ENCODE results near the gene DIPK1B.

Gene DIPK1B

DNA sequence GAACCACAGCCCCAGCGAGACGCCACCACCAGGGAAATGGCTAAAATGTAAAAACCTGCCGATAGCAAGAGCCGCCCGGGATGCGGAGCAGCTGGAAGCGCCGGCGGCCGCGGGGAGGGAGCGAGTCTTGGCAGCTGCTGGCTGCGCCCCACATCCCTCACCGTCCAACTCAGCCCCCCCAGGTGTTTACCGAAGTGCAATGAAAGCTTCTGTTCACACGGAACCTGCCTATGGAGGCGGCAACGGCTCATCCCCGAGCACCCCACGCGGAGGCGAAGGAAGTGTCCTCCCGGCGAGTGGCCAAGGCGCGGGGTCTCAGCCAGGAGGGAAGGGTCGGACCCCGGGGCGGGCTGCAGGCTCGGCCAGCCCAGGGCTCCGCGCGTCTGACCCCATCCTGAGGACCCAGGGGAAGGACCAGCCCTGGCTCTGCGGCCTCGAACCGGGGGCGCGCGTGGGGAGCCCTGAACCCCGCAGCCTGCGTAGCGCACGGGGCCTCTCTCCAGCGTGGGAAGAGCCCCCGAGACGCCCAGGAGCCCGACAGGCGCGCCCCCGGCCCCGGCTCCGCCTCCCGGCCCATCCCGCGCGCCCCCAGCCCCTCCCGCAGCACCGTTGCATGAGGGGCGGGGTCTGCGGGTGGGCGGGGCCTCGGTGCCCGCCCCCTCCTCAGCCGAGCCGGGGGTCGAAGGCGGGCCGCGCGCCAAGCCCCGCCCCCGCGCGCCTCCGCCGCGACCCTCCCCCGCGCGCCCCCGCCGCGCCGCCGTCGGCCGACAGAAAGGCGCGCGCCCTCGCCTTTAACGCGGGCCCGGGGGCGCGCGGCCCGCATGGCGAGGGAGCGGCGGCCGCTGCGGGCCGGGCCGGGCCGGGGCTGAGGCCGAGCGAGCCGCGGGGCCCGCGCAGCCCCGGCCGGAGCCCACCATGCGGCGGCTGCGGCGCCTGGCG, at the start of gene DIPK1B:
DIPK1B (plus strand) TSS at position 822 of the 939 bp plus-strand sequence; CDS start at position 916, 94 bp downstream.
- Mint-ChIP-seq H3K36me3 (no peaks in the 10 kb centered on the region), H3K9me3 (no peaks in the 10 kb centered on the region), H3K4me3 (peak within 1 kb of the TSS; percentile 60), H3K4me1 (peaks cover 5% of the 10 kb centered on the region), H3K27ac (no peak within 1 kb of the TSS)
- ATAC-seq = no peak
- no peak for DNase-seq (ENCODE audit: low spot score in 2 of 2)

DNA sequence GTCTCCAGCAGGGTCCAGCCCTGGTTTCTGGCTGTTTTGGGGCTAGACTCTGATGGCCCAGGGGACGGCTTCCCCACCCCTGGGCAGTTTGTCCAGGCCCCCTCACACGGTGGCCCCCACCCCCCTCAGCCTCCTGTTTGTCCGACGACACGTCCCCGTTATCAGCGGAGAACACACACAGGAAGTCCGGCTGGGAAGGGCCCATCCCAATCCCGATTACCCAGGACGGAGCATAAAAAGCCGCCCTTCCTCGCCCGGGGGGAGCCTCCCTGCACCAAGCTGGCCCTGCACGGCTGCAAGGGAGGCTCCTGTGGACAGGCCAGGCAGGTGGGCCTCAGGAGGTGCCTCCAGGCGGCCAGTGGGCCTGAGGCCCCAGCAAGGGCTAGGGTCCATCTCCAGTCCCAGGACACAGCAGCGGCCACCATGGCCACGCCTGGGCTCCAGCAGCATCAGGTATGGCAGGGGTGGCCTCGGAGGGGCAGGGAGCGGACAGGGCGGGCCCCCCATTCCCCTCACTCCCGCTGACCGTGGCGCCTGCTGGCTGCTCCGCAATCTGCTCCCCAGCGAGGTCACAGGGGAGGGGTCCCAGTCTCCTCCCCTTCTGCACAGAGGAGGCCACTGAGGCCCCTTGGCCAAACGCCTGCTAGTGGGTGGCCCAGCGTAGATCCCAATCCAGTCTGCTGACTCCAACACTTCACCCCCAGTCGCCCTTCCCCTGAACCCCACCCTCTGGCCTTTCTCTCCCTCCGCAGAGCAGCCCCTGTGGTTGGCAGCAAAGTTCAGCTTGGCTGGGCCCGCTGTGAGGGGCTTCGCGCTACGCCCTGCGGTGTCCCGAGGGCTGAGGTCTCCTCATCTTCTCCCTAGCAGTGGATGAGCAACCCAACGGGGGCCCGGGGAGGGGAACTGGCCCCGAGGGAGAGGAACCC, 49.5 kb upstream of the DIPK1B start, which contains the start of gene EGFL7:
EGFL7 (plus strand) TSS at position 261 of the 926 bp plus-strand sequence. CDS start 5,367 bp downstream, outside the sequence.
- H3K4me1 Mint-ChIP-seq = peaks cover 7% of the 10 kb centered on the region

GRCh38 chr9:136664000-136664915, 48.1 kb upstream of the DIPK1B start:
- H3K9me3 Mint-ChIP-seq = no peaks in the 10 kb centered on the region
- no peak for ATAC-seq
- peak overlapping the region; percentile 73 for H3K4me3 Mint-ChIP-seq
- peaks cover 12% of the 10 kb centered on the region for H3K4me1 Mint-ChIP-seq
- no peak overlapping the region for H3K27ac Mint-ChIP-seq
- DNase-seq (ENCODE audit: low spot score in 2 of 2) = no peak
- peaks cover 7% of the 10 kb centered on the region for H3K36me3 Mint-ChIP-seq

More for the DNA sequence above, 49.5 kb upstream of the DIPK1B start, which contains the start of gene EGFL7:
- ATAC-seq (no peak), DNase-seq (ENCODE audit: low spot score in 2 of 2) (no peak)
- no peaks in the 10 kb centered on the region for H3K9me3 Mint-ChIP-seq
- no peak within 1 kb of the TSS for H3K27ac Mint-ChIP-seq
- no peaks in the 10 kb centered on the region for H3K36me3 Mint-ChIP-seq
- no peak within 1 kb of the TSS for H3K4me3 Mint-ChIP-seq

DNA sequence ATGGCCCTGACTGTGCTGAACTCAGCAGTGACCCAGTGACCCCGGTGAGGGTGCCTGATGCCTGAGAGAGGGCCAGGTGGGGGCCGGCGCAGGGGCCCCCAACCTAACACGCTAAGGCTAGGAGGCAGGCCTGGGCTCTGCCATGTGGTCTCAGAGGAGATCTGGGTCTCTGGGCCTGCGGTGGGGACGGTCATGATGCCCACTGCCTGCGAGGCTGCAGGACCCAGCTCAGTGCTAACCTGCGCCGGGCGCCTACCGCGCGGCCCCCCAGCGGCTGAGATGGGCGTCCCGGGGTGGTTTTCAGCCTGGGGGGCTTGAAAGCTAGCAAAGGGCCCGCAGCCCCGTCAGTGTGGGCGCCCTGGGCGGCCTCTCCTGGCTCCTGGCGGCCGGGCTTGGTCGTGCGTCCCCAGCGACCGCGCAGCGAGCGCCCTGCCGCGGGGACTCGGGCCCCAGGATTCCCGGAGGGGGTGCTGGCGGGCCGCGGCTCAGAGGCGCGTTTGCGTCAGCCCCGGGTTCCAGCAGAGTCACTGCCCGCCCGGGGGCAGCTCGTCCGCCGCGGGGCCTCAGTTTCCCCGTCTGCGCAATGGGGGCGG, 47.2 kb upstream of the DIPK1B start:
- Mint-ChIP-seq H3K4me3 (peak overlapping the region; percentile 73), H3K4me1 (peaks cover 12% of the 10 kb centered on the region), H3K27ac (peak overlapping the region; percentile 37), H3K36me3 (peaks cover 7% of the 10 kb centered on the region), H3K9me3 (no peaks in the 10 kb centered on the region)
- DNase-seq (ENCODE audit: low spot score in 2 of 2) (no peak), ATAC-seq (peak; percentile 23)

GRCh38 chr9:136665704-136666371, 46.5 kb upstream of the DIPK1B start:
- Mint-ChIP-seq H3K9me3 (no peaks in the 10 kb centered on the region), H3K4me3 (peak overlapping the region; percentile 73), H3K4me1 (peaks cover 12% of the 10 kb centered on the region), H3K36me3 (peaks cover 7% of the 10 kb centered on the region), H3K27ac (no peak overlapping the region)
- no peak for DNase-seq (ENCODE audit: low spot score in 2 of 2)
- ATAC-seq = peak; percentile 26

DNA sequence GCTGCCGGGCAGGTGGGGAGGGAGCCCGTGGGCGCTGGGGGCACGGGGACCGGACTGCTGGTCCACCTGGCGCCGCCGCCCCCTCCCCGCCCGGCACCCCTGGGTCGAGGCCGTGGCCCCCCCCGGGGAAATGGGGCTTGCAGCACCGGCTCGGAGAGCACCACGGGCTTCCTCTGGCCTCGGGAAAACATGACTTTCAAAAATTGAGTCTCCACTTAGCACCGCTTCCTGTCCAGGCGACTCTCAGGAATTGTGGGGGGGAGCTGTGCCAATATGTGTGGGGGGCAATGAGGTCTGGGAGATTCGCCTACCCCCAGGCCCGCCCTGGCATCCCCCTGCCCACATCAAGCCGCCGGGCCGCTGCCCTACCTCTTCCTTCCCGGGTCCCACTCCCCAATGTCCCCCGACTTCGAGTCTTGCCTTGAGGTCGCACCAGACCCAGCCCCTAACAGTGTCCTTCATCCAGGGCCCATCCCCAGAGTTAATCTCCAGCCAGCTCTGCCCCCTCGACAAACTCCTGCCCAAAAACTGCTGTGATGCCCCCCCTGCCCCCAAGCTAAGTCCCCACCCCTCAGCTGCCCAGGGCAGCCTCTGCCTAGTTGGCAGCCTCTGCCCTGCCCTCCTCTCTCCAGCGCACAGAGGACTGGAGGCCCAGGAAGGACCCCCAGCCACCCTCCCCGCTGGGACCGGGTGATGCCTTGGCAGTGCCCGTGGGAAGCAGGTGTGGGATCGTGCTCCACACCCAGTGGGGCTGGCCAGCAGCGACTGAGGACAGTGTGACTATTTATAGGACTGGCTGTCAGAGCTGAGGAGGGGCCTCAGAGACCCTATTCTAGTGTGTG, 45.8 kb upstream of the DIPK1B start:
- ATAC-seq (no peak), DNase-seq (ENCODE audit: low spot score in 2 of 2) (no peak)
- H3K9me3 Mint-ChIP-seq = no peaks in the 10 kb centered on the region
- no peak overlapping the region for H3K27ac Mint-ChIP-seq
- peak overlapping the region; percentile 53 for H3K4me3 Mint-ChIP-seq
- peaks cover 12% of the 10 kb centered on the region for H3K4me1 Mint-ChIP-seq
- H3K36me3 Mint-ChIP-seq = peaks cover 7% of the 10 kb centered on the region

DNA sequence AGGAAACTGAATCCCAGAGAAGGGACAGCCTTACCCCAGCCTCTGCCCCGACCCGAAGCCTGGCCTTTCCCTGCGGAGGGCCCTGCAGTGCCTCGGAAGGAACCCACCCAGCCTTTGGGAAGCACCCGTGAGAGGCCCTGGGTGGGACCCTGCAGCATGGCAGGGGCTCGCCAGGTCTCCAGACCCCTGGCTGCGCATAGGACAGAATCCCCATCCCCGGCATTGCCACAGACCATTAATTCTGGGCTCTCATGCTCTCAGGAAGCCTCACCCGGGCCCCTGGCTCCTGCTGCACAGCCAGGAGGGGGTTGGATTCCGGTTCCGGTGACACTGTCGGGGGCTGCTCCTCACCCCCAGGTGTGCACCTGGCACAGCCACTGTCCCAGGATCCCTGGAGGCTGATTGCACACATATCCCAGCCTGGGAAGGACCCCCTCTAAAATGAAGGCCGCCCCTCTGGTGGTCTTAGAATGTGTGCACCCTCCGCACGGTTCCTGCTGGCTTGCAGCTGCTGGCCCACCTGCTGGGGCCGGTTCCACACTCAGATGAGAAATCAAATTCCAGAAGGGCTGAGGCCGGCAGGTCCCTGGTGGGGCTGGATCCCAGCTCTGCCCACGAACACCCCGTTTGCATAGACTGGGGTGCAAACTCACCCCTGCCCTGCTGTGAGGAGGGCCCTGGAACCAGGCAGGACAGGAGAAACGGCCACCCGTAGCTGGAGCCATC, 45.0 kb upstream of the DIPK1B start:
- Mint-ChIP-seq H3K4me1 (peaks cover 12% of the 10 kb centered on the region), H3K4me3 (no peak overlapping the region), H3K36me3 (peaks cover 7% of the 10 kb centered on the region), H3K9me3 (no peaks in the 10 kb centered on the region), H3K27ac (no peak overlapping the region)
- DNase-seq (ENCODE audit: low spot score in 2 of 2) = no peak
- ATAC-seq = no peak

- Mint-ChIP-seq H3K27ac (no peak overlapping the region), H3K4me1 (peaks cover 12% of the 10 kb centered on the region), H3K4me3 (no peak overlapping the region), H3K36me3 (peaks cover 7% of the 10 kb centered on the region), H3K9me3 (no peaks in the 10 kb centered on the region)
- DNase-seq (ENCODE audit: low spot score in 2 of 2) (no peak), ATAC-seq (no peak)
Measured at GRCh38 chr9:136667940-136668760, 44.2 kb upstream of the DIPK1B start.

DNA sequence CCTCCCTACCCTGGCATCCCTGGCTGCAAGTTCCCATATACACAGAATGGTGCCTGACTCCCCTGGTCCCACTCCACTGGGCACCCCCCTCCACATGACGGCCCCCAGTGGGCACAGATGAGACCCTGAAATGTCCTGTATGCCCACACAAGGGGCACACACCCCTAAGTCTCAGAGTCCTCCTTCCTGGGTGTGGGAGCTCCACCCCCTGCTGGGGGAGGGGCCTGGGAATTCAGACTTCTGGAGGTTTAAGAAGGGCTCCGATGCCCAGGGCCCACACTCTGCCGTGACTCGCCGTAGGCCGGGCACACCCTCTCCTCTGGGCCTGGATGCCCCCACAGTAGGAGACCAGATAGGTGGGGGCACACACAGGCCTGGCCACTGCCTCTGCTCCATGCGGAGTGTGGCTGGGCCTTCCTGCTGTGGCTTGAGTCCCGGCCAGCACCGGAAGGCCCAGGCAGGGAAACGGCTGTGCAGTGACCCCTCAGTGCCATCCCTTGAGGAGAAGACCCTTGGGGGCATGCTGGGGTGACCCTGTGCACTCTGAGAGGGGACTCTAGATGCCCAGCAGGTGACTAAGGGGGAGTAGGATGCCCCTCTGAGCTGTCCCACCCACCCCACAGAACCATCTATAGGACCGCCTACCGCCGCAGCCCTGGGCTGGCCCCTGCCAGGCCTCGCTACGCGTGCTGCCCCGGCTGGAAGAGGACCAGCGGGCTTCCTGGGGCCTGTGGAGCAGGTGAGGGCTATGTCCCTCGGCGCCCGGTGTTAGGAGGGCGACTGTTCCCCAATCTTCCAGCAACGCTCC, 43.2 kb upstream of the DIPK1B start:
- DNase-seq (ENCODE audit: low spot score in 2 of 2) = no peak
- Mint-ChIP-seq H3K4me3 (no peak overlapping the region), H3K9me3 (no peaks in the 10 kb centered on the region), H3K27ac (no peak overlapping the region), H3K36me3 (peaks cover 11% of the 10 kb centered on the region), H3K4me1 (peaks cover 12% of the 10 kb centered on the region)
- ATAC-seq = no peak

DNA sequence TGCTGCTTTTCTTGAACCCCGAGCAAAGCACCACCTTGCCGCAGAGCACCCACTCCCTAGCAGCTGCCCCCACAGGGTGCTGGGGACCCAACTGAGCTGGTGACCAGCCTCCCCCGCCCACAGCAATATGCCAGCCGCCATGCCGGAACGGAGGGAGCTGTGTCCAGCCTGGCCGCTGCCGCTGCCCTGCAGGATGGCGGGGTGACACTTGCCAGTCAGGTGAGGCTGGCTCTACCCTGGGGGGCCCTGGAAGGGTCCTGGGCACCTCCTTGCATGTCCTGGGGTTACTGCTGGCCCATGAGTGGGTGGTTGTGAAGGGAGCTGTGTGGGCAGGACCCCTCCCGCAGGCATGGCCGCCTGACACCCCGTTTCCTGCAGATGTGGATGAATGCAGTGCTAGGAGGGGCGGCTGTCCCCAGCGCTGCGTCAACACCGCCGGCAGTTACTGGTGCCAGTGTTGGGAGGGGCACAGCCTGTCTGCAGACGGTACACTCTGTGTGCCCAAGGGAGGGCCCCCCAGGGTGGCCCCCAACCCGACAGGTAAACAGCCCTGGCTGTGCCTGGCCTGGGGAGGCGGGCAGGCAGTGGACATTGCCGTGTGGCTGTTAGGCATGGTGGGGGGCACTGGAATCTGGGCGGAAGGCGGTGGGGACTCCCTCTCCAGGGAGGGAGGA, 42.4 kb upstream of the DIPK1B start:
- ATAC-seq = no peak
- Mint-ChIP-seq H3K36me3 (peaks cover 16% of the 10 kb centered on the region), H3K9me3 (no peaks in the 10 kb centered on the region), H3K4me1 (peaks cover 10% of the 10 kb centered on the region), H3K27ac (no peak overlapping the region), H3K4me3 (no peak overlapping the region)
- DNase-seq (ENCODE audit: low spot score in 2 of 2) = no peak

Data from stimulated activated effector memory CD8-positive, alpha-beta T cell treated with anti-CD3 and anti-CD28 coated beads, Interleukin-12 subunit alpha, Interleukin-12 subunit beta, amount 100 ng/mL, for 72 hours (primary cell).